Myocyte (in vitro differentiated cells): ENCODE measurements around the gene TMPRSS5. TPM values are rescaled to one million over a fixed set of nuclear protein-coding genes. Genes with fewer than 3 reads are reported as not detected.

Experiments used
- DNase-seq: peaks from one replicate; pipeline ENCODE4 v3.0.0-alpha.2; 2012; ENCODE audit warnings: low read depth
- total RNA-seq: library from RNA; depleted of rRNA; stranded (reverse); fragments of >200 nt; gene quantifications from 2 replicates; pipeline ENCODE4 v1.2.3, GENCODE V29; 2014

The TMPRSS5 gene
- total RNA-seq, 1 donor from 2014 or later: 0.48 TPM

GRCh38 chr11:113670149-113670830, 35.8 kb downstream of the TMPRSS5 start:
- peak; percentile 52 for DNase-seq

GRCh38 chr11:113668255-113668654, 37.9 kb downstream of the TMPRSS5 start:
- DNase-seq: peak; percentile 49

GRCh38 chr11:113667801-113668200, 38.3 kb downstream of the TMPRSS5 start:
- no peak for DNase-seq

- no peak for DNase-seq
These were observed 39.5 kb downstream of the TMPRSS5 start for GRCh38 chr11:113666584-113666983.

- DNase-seq: no peak
These were observed 41.0 kb downstream of the TMPRSS5 start for GRCh38 chr11:113664981-113665710.

GRCh38 chr11:113664069-113664980, 41.8 kb downstream of the TMPRSS5 start:
- DNase-seq: peak; percentile 68

- DNase-seq: no peak
These were observed 42.5 kb downstream of the TMPRSS5 start for GRCh38 chr11:113663567-113663966.

GRCh38 chr11:113655771-113656170, 50.3 kb downstream of the TMPRSS5 start:
- no peak for DNase-seq

- no peak for DNase-seq
These were observed 55.1 kb downstream of the TMPRSS5 start for GRCh38 chr11:113651023-113651422.

- DNase-seq: no peak
These were observed 56.8 kb downstream of the TMPRSS5 start for GRCh38 chr11:113649311-113649710.

GRCh38 chr11:113647856-113648255, 58.3 kb downstream of the TMPRSS5 start:
- no peak for DNase-seq

GRCh38 chr11:113647108-113647507, 59.0 kb downstream of the TMPRSS5 start:
- no peak for DNase-seq

- peak; percentile 12 for DNase-seq
These were observed 60.3 kb downstream of the TMPRSS5 start for GRCh38 chr11:113645593-113646349.

- DNase-seq: no peak
These were observed 61.5 kb downstream of the TMPRSS5 start for GRCh38 chr11:113644605-113645004.

- no peak for DNase-seq
These were observed 62.4 kb downstream of the TMPRSS5 start for GRCh38 chr11:113643701-113644100.

- no peak for DNase-seq
These were observed 63.0 kb downstream of the TMPRSS5 start for GRCh38 chr11:113643006-113643585.

GRCh38 chr11:113642090-113642489, 64.0 kb downstream of the TMPRSS5 start:
- no peak for DNase-seq

GRCh38 chr11:113638376-113638775, 67.7 kb downstream of the TMPRSS5 start:
- DNase-seq: no peak

GRCh38 chr11:113637636-113638035, 68.5 kb downstream of the TMPRSS5 start:
- no peak for DNase-seq
